GM21367 (cell line): ENCODE results near the gene WSB2.
"Not testable (repeated sequence)": the region's sequence is repeated elsewhere in the genome, so short reads cannot be mapped to it uniquely, and the experiment has no call there.

ENCODE experiments used
- ATAC-seq: cut with Tn5 transposase; IDR thresholded peaks from one replicate; pipeline ENCODE4 v1.9.1; 2021; ENCODE audit not compliant: unreplicated experiment

Gene WSB2

GRCh38 chr12:118035190-118036041 is 25.6 kb downstream of the WSB2 start:
- peak; percentile 83 for ATAC-seq

DNA sequence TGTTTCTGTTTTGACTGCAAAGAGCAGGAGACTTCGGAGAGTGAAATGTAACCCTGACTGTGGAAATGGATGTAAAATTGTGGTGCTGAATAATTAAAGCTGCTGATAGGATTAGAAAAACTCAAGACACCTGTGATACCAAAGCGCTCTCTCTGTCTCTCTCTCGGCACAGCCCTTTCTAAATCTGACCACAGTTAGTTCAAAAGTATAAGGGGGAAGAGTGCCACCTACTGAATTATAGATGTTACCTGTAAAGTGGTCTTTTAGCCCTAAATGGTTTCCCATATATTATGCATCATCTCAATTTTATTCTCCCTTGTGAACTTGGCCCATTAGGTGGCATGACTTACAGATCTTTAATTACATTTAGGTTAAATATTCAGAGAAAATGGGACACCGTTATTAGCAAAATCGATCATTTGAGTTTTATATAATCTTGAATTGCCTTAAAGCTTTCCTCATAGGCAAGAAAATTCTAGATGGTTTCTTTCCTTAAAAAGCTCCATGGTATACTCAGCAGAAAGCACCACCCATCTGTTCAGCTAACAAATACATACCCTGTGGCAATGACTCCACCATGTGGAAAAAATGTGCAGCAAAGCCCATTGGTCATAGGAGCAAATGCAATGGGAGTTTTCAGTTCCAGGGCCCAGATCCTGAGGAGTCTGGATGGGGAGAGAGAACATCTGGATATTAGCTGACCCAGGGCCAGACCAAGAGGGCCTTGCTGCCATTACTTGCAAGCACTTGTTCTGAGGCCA is 26.4 kb downstream of the WSB2 start:
- no peak for ATAC-seq

- no peak for ATAC-seq
Measured at GRCh38 chr12:118033902-118034301, 27.1 kb downstream of the WSB2 start.

- no peak for ATAC-seq
Measured at GRCh38 chr12:118033323-118033722, 27.7 kb downstream of the WSB2 start.

GRCh38 chr12:118032188-118032587 is 28.8 kb downstream of the WSB2 start:
- no peak for ATAC-seq

- no peak for ATAC-seq
Measured at GRCh38 chr12:118029166-118029565, 31.8 kb downstream of the WSB2 start.

DNA sequence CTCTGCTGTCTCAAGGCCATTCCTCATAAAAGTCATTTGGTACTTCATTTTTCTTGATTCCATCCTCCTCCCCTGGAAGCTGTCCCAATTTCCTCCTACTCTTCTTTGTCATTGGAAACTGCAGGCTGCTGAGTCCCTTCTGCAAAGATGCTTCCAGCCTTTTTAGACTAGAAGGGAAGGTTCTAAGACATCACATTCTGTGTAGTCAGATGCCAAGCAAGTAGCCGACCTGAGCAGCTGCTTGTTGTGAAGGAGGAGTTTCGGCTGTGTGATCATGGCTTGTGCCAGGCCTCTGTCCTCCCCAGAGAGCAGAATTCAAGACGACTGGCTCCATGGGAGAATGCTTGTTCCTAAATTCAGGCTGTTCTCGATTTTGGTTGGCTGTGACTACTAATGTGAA is 35.8 kb downstream of the WSB2 start:
- no peak for ATAC-seq

DNA sequence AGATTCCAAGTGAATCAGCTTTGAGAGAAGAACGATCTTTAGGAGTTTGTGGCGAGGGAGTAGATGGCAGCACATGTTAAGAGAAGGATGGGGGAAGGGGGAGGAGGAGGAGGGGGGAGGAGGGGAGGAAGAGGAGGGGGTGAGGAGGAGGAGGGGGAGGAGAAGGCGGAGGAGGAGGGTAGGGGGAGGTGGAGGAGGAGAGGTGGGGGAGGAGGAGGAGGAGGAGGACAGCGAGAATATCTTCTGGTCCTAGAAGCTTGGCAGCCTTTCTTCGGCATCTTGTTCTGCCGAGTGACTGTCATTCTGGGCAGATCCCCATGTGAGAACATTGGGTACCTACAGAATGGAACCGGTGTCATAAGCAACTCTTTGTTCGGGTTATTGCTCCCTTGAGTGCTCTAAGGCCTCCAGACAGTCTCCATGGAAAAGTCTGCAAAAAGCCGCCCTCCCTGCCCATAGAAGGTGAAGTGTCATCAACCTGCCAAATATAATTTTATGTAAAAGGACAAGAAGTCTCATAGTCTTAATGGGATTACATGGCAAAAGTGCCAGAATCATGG is 37.6 kb downstream of the WSB2 start:
- ATAC-seq: no peak

GRCh38 chr12:118022728-118023109 is 38.3 kb downstream of the WSB2 start:
- ATAC-seq: no peak

- ATAC-seq: not testable (repeated sequence)
Measured at GRCh38 chr12:118022097-118022727, 38.8 kb downstream of the WSB2 start.

DNA sequence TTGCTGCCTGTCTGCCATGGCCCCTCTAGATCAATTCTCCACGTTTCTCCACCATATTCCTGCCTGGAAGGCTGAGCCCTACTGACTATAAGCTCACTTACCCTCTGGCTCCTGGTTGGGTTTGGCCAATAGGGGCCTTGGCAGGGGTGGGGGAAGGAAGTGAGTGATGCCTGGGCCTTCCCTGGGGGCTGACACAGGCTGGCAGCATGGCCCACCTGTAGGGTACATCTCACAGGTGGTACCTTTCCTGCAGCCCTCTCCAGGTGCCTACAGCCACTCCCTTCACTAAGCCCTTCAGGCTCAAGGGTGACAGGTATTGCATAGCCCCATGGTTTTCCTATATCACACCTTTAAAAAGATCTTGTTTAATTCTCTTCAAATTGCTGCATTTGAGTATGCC is 40.9 kb downstream of the WSB2 start:
- ATAC-seq: no peak

DNA sequence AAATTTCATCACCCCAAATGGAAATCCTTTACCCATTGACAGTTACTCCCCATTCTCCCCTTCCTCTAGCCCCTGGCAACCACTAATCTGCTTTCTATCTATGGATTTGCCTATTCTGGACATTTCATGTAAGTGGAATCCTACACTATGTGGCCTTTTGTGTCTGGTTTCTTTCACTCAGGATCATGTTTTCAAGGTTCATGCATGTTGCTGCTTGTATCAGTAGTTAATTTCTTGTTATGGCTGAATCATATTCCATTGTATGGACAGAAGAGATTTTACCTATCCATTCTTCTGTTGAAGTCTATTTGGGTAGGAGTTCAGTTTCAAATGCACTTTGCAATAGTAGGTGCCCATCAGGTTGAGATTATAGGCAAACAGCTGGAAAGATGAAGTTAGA is 43.1 kb downstream of the WSB2 start:
- no peak for ATAC-seq

- ATAC-seq: peak; percentile 97
Measured at GRCh38 chr12:118016424-118017264, 44.3 kb downstream of the WSB2 start, which contains the start of gene RFC5. TSS of gene RFC5 (plus strand) at chr12:118016703. CDS start at chr12:118016828, 125 bp downstream.

GRCh38 chr12:118015944-118016343 is 45.0 kb downstream of the WSB2 start:
- ATAC-seq: no peak

GRCh38 chr12:118015306-118015705 is 45.7 kb downstream of the WSB2 start:
- no peak for ATAC-seq

GRCh38 chr12:118013283-118013682 is 47.7 kb downstream of the WSB2 start:
- no peak for ATAC-seq

- ATAC-seq: no peak
Measured at GRCh38 chr12:118011961-118012360, 49.0 kb downstream of the WSB2 start.

DNA sequence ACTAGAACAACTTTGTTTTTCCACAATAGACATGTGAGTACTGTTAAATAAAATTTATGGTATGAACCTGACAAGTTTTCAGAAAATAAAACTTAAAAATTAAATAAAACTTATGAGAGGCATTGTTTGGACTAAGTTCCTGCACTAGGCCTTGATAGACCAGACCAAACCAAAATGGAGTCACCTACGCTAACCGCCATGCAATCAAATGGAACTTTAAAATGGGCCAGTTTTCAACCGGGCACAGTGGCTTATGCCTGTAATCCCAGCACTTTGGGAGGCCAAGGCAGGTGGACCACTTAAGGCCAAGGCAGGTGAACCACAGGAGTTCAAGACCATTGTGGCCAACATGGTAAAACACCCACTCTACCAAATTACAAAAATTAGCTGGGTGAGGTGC is 49.6 kb downstream of the WSB2 start:
- no peak for ATAC-seq

DNA sequence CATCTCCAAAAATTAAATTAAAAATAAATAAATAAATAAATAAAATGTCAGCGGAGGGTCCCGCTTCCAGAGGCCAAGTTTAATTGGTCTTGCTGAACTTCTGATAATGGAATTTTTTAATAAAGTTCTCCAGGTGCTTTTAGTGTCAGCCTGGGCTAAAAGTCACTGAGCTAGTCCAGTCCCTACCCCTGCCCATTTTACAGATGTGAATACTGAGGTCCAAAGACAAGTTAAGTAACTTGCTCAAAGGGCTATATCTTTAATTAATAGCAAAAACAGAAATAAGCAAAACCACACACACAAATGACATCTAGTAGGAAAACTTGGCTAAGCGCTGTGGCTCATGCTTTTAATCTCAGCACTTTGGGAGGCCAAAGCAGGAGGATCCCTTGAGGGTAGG is 50.1 kb downstream of the WSB2 start:
- ATAC-seq: no peak

DNA sequence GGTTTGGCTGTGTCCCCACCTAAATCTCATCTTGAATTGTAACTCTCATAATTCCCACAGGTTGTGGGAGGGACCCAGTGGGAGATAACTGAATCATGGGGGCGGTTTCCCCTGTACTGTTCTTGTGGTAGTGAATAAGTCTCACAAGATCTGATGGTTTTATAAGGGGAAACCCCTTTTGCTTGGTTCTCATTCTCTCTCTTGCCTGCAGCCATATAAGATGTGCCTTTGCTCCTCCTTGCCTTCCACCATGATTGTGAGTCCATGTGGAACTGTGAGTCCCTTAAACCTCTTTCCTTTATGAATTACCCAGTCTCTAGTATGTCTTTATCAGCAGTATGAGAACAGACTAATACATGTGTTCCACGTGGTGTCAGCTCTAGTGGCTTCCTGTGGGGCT is 61.2 kb downstream of the WSB2 start:
- not testable (repeated sequence) for ATAC-seq
